NAMALWA (cell line): ENCODE results near the gene GRAMD1A.
"Not testable (repeated sequence)": the region's sequence is repeated elsewhere in the genome, so short reads cannot be mapped to it uniquely, and the experiment has no call there.

Source experiments
- DNase-seq: peaks from one replicate; pipeline ENCODE4 v3.0.0-alpha.2; 2015; ENCODE audit warnings: low spot score

The GRAMD1A gene

DNA sequence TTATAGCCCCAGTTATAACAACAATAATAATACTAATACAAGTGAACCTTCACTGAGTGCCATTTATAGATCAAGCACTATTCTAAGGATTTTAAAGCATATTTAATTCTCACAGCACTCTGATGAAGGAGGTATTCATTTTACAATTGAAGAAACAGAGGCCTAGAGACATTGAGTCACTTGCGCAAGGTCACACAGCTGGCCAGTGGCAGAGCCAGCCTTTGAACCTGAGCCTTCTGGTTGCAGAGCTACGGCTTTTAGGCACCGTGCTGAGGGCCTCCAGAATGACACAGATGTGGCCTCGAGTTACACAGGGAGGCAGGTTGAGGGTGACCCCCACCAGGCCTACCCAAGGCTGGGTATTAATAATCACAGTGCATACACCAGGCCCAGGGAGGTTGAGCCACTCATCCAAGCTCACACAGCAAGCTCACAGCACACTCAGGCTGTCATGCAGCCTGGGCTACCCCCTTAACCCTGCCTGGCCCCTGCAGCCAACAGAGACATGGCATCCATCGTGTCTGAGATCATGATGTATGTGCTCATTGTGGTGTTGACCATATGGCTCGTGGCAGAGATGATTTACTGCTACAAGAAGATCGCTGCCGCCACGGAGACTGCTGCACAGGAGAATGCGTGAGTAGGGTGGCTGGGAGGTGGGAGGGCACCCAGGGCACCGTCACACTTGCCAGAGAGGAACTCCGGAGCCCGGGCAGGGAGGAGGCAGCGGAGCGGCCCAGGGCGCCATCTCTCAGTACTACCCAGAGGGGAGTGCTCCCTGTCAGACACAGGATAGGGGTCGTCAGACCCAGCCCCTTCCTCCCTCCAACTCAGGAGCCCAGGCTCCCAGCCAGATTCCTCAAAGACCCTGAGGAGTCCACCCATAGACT, 38.7 kb downstream of the GRAMD1A start:
- DNase-seq, result no peak

DNA sequence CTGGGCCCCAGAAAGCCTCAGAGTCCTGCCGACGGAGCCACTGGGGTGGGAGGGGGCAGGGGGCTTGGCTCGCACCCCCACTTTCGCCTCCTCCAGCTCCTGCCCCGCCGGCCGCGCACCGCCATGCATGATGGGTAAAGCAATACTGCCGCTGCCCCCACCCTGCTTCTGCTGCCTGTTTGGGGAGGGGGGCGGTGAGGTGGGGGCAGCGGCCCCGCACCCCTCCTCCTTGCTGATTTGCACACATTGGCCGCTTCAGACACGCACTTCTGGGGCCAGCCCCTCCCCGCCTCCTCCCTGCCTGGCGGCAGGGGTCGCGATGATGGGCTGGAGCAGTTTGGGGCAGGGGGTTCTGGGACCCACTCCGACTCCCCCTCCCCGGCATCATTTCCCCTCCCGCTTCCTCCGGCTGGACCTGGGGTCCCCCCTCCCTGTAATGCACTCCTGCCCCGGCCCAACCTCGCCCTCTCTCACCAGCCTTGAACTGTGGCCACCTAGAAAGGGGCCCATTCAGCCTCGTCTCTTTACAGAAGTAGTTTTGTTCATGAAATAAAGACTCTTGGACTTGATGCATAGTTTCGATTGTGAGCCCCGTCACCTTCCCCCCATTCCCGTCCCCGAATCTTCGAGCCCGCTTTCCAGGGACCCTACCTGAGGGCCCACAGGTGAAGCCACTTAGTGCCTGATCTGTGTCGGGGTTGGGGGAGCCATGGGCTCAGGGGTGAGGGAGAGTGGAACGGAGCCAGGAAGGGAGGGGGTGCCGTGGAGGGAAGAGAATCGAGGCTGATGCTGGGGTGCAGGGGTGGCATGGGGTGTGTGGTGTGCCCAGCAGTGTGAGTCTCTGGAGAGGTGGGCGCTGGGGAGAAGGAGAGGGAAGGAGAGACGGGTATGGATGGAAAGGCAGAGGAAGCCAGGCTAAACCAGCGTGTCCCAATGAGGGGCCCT, 40.0 kb downstream of the GRAMD1A start:
- no peak for DNase-seq

DNA sequence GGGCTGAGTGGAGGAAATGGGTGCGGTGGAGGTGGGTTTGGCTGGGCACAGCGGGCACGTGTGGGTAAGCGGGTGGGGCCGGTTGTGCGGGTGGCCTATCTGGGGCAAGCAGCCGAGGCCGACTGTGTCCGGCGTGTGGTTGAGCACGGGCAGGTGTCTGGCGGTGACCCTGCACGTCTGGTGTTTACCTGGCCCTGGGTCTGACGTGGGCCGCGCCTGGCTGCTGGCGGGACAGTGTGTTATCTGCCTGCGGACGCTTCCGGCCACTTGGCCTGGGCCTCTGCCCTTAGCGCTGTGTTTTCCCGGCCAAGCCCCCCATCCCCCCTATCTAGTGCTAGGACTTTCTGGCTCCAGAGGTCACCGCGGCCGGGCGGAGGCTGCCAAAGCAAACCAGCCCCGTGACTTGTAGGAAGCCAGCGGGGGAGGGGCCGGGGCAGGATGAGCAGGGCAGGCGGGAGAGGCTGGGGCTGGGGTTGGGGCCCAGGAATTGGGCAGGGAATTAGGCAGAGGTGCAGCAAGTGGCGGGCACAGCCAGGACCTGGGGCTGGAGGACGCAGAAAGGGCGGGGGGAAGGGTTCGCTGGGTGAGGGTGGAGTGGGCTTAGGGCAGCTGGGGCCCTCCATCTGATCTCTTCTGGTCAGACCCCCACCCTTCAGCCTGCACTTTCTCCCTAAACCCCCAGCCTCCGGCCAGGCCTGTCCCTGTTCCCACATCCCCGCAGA, 40.9 kb downstream of the GRAMD1A start:
- DNase-seq, result no peak

- no peak for DNase-seq
Measured at GRCh38 chr19:35041548-35042055, 41.5 kb downstream of the GRAMD1A start, which contains the start of gene HPN. Gene HPN, plus strand, starts transcription at chr19:35041721. Its CDS starts 786 bp downstream, at chr19:35042507.

GRCh38 chr19:35042056-35042730, 42.1 kb downstream of the GRAMD1A start:
- no peak for DNase-seq

GRCh38 chr19:35042954-35043604, 43.0 kb downstream of the GRAMD1A start:
- no peak for DNase-seq

DNA sequence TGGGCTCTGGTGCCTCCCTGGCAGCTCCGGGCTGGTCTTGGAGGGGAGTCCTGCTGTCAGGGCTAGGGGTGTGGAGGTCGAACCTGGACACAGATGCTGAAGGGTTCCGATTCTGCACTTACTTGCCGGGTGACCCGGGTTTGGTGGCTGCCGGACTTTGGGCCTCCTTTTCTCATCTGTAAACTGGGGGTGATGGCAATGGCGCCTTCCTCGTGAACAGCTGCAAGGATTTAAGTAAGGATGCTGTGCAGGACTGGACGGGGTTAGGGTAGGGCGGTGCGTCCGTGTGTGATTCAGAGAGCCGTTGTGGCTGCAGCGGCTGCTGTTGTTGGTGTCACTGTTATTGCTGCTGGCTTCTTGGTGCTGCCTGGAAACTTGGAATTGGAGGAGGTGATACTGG, 43.8 kb downstream of the GRAMD1A start:
- no peak for DNase-seq

DNA sequence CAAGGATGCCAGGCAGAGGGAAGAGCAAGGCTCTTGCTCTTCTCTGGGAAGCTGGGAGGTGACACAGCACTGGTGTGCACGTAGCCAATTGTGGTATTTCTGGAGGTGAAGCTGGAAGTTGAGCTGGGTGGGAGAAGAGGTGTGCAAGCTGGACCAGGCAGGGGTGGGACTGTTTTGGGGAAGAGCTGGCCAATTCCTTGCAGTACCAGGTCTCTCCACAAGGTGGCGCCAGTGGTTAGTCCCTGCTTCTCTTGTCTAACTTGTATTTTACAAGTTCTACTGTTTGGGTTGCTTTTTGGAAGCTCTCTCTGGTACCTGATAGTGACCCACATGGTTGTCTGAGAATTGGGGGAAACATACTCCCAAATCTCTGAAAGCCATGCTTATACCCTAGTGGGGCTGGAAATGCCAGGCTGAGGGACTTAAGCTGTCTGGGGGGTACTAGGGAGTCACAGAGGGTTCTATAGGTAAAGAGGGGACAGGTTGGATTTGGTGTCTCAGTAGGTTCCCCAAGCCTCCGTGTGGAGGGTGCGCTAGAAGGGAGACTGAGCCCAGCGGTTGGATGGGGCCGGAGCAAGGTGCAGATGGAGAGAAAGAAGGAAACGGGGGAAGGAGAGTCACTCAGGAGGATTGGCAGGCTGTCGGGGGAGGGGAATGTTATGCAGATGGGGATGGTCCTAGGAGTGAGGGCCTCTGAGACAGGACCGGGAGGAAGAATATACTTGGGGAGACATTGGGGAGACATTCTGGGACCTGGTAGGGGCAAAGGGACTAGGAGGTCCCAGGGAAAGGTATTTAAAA, 44.4 kb downstream of the GRAMD1A start:
- peak; percentile 73 for DNase-seq

- peak; percentile 85 for DNase-seq
Measured at GRCh38 chr19:35045667-35046300, 45.7 kb downstream of the GRAMD1A start.

DNA sequence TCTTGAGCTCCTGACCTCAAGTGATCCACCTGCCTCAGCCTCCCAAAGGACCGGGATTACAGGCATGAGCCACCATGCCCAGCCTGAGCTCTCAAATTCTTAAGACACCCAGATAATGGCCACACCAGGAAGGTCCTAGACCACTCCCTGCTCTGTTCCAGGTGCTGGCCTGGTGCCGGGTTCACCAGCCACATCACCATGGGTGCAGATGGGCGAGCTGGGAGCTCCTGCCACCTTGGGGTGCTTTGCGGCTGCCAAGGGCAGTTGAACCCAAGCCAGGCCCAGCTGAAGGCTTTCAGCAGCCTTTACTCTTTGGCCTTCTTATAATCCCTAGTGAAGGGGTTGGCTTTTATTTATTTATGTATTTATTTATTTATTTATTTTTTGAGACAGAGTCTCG, 46.3 kb downstream of the GRAMD1A start:
- no peak for DNase-seq

DNA sequence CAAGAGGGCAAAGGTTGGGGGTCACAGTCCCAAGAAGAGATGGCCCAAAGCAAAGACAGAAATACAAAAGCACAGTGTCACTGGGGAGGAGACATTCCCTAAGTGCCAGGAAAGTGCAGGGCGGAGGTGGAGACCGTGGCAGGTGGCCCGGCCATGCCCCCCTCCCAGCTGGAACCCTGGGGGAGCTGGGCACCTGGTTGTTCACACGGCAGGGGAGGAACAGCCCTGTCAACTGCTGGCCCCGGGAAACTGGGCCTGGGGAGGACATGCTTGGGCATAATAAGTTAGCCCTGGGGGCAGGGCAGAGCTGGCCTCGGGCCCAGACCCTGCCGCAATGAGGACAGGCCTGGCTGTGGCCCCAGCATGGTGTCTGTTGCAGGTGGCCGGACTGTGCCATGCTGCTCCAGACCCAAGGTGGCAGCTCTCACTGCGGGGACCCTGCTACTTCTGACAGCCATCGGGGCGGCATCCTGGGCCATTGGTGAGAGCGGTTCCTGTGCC, 48.8 kb downstream of the GRAMD1A start:
- DNase-seq, result no peak

DNA sequence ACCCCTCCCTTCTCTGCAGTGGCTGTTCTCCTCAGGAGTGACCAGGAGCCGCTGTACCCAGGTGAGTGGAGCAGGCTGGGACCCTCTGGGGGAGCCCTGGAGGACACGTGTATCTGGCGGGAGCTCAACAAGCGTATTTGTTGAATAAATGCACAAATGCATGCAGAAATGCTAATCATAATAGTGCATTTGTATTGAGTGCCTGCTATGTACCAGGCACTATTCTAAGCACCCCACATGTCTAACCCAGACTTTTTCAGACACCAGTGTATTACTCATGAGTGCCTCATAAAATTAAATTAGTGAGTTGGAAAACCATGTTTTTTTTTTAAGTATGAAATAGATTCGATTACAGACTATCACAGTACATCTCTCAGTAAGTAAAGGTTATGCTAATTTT, 49.3 kb downstream of the GRAMD1A start:
- DNase-seq, result no peak

GRCh38 chr19:35050662-35051061, 50.5 kb downstream of the GRAMD1A start:
- not testable (repeated sequence) for DNase-seq

DNA sequence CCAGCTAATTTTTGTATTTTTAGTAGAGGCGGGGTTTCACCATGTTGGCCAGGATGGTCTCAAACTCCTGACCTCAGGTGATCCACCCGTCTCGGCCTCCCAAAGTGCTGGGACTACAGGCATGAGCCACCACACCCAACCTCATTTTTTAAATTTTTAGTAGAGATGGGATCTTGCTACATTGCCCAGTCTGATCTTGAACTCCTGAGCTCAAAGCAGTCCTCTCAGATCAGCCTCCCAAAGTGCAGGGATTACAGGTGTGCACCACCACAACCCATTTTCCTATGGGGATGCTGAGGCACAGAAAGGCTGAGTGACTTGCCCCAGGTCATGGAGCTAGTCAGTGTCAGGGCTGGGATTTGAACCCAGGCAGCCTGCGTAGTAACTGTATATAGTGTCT, 51.1 kb downstream of the GRAMD1A start:
- DNase-seq, result not testable (repeated sequence)

- no peak for DNase-seq
Measured at GRCh38 chr19:35051796-35052195, 51.7 kb downstream of the GRAMD1A start.

- DNase-seq, result no peak
Measured at GRCh38 chr19:35052599-35053190, 52.6 kb downstream of the GRAMD1A start.

- no peak for DNase-seq
Measured at GRCh38 chr19:35053667-35054293, 53.7 kb downstream of the GRAMD1A start.

DNA sequence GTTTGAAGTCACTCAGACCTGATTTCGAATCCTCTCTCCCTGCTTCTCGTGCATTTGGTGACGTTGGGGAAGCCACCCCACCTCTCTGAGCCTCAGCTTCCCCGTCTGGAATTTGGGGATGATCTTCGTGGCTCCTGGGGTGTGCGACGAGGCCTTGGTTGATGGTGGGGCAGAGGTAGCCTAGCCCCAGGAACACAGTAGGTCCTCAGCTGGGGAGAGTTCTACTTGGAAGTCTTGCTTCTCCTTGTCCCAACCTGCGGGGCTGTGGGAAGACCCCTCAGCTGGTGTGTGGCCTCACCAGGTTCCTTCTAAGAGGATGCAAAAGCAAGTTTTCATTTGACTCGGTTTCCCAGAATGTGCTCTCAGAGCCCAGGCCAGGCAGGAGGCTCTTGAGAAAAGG, 54.5 kb downstream of the GRAMD1A start:
- DNase-seq, result no peak
